HFFc6 (cell line): ENCODE results near the gene ERBB4. TPM values are rescaled to one million over a fixed set of nuclear protein-coding genes. Genes with fewer than 3 reads are reported as not detected.

Experiments used
- DNase-seq: peaks from one replicate; pipeline ENCODE4 v3.0.0-alpha.2; 2018
- H3K27ac Mint-ChIP-seq: 2 replicates; pipeline ENCODE4 v1.8.0; 2020; ENCODE audit warnings: mild to moderate bottlenecking, mixed read lengths
- H3K27me3 Mint-ChIP-seq: 2 replicates; pipeline ENCODE4 v1.8.0; 2021; ENCODE audit warnings: mild to moderate bottlenecking, moderate library complexity, mixed read lengths; ENCODE audit not compliant: insufficient read depth
- H3K36me3 Mint-ChIP-seq: 2 replicates; pipeline ENCODE4 v1.8.0; 2021; ENCODE audit warnings: low read depth, mixed read lengths
- H3K4me1 Mint-ChIP-seq: 2 replicates; pipeline ENCODE4 v1.8.0; 2020; ENCODE audit warnings: low read depth, mixed read lengths
- H3K4me3 Mint-ChIP-seq: 2 replicates; pipeline ENCODE4 v1.8.0; 2020; ENCODE audit warnings: mild to moderate bottlenecking, moderate library complexity, mixed read lengths
- H3K9me3 Mint-ChIP-seq: 2 replicates; pipeline ENCODE4 v1.8.0; 2020; ENCODE audit warnings: mild to moderate bottlenecking, mixed read lengths
- total RNA-seq, 6 experiments: library from RNA; stranded (reverse); fragmentation: NEBNext Ultra II Directional; extraction: Animal tissue kit (Norgen Biotek cat#: 25700); gene quantifications; 2 replicates in 1 of 6; 3 replicates in 5 of 6; pipeline ENCODE4 v1.2.3, GENCODE V29; 2021
- TF ChIP-seq, protein P1 (sequence below): fragments of 200-600 bp; sonication (generic); IDR thresholded peaks from 2 replicates; pipeline ENCODE4 v1.5.0; 2021; ENCODE audit warnings: antibody characterized with exemption, mild to moderate bottlenecking

Gene ERBB4
- total RNA-seq, 6 experiments from 2014 or later: not detected

DNA sequence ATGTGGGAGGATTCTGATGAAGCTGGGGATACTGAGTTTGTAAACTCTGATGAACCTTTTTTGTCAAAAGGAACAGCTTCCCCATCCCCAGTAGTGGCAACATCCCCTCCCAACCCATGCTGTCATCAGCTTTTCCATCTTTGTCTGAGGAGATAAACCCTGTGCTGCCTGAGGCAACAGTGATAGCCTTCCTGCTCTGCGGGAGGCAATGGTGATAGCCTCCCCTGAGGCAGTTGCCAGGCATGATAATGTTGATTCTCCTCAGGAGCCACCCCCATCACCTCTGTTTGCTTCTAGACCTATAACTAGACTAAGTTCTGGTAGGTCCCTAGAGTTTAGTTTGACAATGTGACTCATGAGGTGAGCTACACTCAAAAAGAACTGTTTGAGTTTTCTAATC lies 97.5 kb downstream of the ERBB4 start:
- no peaks in the 10 kb centered on the region for H3K4me1 Mint-ChIP-seq
- H3K4me3 Mint-ChIP-seq: no peak overlapping the region

DNA sequence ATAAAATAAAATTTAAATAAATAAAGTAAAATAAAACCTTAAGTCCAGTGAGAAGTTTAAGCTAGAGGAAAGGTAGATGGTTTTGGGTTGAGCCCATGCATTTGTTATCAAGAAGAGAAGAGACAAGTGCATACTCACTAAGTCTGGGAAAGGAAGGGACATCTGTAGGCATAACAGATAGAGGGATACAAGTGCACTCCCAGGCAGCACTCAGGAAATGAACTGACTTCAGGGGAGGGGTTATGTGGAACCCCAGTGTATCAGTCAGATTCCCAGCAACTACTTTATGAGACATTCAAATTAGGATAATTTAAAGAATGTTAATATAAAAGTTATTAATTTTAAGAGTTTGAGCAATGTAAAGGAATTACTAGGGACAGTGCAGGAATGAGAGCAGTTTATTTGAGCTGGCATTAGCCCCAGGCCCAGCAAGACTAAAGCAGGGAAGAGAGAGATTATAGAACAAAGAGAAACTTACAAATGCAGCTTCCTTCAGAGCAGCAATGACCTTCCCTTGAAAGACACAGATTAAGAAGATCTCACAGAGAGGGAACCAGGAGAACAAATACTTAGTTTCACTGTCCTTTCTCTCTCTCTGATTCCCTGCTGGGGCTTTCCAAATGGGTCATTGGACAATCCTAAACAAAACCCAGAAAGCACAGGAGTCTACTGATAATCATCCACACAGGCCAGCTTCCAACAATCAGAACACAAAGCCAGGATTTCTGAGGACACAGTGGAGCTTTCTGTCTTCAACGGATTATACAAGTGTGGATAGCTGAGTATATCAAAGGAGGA lies 109.7 kb downstream of the ERBB4 start:
- Mint-ChIP-seq H3K9me3 (no peaks in the 10 kb centered on the region; the same call in none of the 2 replicates), H3K36me3 (peaks cover 5% of the 10 kb centered on the region; the same call in 1 of the 2 replicates), H3K27me3 (no peaks in the 10 kb centered on the region; the same call in 1 of the 2 replicates), H3K4me1 (no peaks in the 10 kb centered on the region), H3K27ac (no peak overlapping the region), H3K4me3 (no peak overlapping the region)
- TF ChIP-seq, protein P1, sequence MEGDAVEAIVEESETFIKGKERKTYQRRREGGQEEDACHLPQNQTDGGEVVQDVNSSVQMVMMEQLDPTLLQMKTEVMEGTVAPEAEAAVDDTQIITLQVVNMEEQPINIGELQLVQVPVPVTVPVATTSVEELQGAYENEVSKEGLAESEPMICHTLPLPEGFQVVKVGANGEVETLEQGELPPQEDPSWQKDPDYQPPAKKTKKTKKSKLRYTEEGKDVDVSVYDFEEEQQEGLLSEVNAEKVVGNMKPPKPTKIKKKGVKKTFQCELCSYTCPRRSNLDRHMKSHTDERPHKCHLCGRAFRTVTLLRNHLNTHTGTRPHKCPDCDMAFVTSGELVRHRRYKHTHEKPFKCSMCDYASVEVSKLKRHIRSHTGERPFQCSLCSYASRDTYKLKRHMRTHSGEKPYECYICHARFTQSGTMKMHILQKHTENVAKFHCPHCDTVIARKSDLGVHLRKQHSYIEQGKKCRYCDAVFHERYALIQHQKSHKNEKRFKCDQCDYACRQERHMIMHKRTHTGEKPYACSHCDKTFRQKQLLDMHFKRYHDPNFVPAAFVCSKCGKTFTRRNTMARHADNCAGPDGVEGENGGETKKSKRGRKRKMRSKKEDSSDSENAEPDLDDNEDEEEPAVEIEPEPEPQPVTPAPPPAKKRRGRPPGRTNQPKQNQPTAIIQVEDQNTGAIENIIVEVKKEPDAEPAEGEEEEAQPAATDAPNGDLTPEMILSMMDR: no peak
- no peak for DNase-seq

More for the DNA sequence above, 97.5 kb downstream of the ERBB4 start:
- DNase-seq: no peak
- Mint-ChIP-seq H3K36me3 (no peaks in the 10 kb centered on the region), H3K9me3 (peaks cover 24% of the 10 kb centered on the region), H3K27me3 (0 out of 2 replicates have a peak, but pooled peaks cover 2% of the 10 kb centered on the region), H3K27ac (no peak overlapping the region)
- TF ChIP-seq, protein P1: no peak

DNA sequence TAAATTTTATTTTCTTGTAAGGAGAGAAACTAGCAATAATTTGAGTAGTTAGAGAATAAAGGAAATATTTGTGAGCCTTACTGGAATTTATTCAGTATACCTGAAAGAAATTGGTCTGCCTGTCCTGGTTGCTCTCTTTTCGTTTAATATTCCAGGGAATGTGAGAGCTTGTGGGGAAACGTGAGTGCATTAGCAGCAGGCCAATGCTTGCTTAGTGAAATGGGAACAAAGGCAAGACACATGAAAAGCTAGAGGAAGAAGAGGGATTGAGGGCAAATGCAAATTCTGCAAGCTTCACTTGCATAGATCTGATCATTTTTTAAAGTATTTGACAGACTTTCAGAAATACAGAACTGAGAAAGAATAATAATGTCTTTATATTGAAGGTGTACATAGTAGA lies 111.0 kb downstream of the ERBB4 start:
- Mint-ChIP-seq H3K27me3 (no peaks in the 10 kb centered on the region; the same call in 1 of the 2 replicates), H3K4me1 (peaks cover 7% of the 10 kb centered on the region), H3K4me3 (no peak overlapping the region), H3K36me3 (peaks cover 5% of the 10 kb centered on the region; the same call in 1 of the 2 replicates), H3K27ac (no peak overlapping the region), H3K9me3 (no peaks in the 10 kb centered on the region; the same call in none of the 2 replicates)
- TF ChIP-seq, protein P1: no peak
- no peak for DNase-seq

DNA sequence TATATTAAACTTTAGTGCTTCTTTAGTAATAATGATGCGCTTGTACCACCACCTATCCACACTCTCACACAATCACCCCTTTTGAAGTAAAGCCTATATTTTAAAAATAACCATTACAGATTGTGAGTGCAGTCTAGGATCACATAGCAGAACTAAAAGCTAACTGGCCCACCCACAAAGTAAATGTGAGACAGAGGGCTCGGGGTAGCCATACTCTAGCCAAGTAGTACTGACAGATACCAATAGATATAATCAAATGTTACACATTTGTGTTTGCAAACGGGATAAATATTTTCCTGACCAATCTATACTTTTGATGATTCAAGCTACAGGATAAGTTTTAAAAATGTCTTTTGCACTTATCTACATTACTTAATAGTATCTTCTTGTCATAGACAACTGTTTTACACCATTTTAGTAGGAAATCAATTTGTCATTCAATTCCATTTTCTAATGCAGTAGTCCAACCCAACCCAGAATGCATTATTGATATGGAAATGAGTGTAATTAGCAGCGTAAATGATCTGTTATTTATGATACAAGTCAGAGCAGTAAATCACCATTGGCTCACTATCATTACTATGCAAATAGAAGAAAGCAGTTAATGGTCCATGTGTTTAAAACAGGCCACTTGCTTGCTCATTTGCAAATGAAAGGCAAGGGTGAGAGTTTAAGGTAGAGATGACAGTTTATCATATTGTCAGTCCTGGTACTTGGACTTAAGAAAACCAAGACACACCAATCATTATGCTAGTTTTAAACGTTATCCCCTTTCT lies 111.8 kb downstream of the ERBB4 start:
- Mint-ChIP-seq H3K9me3 (no peaks in the 10 kb centered on the region; the same call in none of the 2 replicates), H3K27me3 (no peaks in the 10 kb centered on the region; the same call in 1 of the 2 replicates), H3K4me1 (peaks cover 15% of the 10 kb centered on the region), H3K4me3 (no peak overlapping the region), H3K36me3 (peaks cover 5% of the 10 kb centered on the region; the same call in 1 of the 2 replicates), H3K27ac (no peak overlapping the region)
- TF ChIP-seq, protein P1: no peak
- DNase-seq: no peak

DNA sequence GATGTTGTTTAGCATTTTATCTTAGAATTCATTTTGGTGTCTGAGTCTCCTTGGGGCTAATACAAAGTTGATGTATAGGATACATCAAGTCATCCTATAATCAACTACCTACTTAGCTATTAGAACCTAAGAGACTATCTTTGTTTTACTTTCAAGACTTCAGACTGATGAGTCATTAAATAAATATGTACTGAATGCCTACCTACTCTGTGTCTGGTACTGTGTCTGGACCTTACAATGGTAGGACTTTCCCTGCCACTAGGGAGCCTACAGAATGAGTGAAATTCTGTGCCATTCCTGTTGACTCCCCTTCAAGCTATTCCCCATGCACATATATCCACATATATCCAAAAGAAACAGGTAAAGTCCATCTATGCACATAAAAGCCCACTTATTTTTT lies 114.5 kb downstream of the ERBB4 start:
- TF ChIP-seq, protein P1: no peak
- Mint-ChIP-seq H3K36me3 (peaks cover 5% of the 10 kb centered on the region; the same call in 1 of the 2 replicates), H3K27ac (no peak overlapping the region), H3K4me1 (peaks cover 30% of the 10 kb centered on the region), H3K4me3 (no peak overlapping the region), H3K27me3 (no peaks in the 10 kb centered on the region), H3K9me3 (no peaks in the 10 kb centered on the region)
- no peak for DNase-seq
